Panc1 (cell line): ENCODE results near the gene MRPL55.

ENCODE experiments used
- POLR2AphosphoS5 ChIP-seq: IDR thresholded peaks from 2 replicates; pipeline ENCODE4 v1.6.1; 2012; ENCODE audit warnings: mild to moderate bottlenecking, low read depth, low read length, moderate library complexity
- SIN3A ChIP-seq: IDR thresholded peaks from 2 replicates; pipeline ENCODE4 v1.6.1; 2012; ENCODE audit warnings: low read depth, mild to moderate bottlenecking, low read length, moderate library complexity, borderline replicate concordance; ENCODE audit not compliant: insufficient read depth
- TCF7L2 ChIP-seq: IDR thresholded peaks from 2 replicates; pipeline ENCODE4 v1.6.1; 2011; ENCODE audit warnings: mild to moderate bottlenecking, low read depth, low read length, inconsistent platforms
- TF ChIP-seq, protein P1 (sequence below): fragments of 450-650 bp; IDR thresholded peaks from 2 replicates; pipeline ENCODE4 v1.5.1; 2017; ENCODE audit warnings: mild to moderate bottlenecking
- TF ChIP-seq, protein P2 (sequence below), 2 experiments: IDR thresholded peaks; 2 replicates each; pipeline ENCODE4 v1.6.1; 2011 to 2012; ENCODE audit warnings: low read depth in 2 of 2, control low read depth in 1 of 2, low read length in 1 of 2, mild to moderate bottlenecking in 1 of 2, moderate library complexity in 1 of 2; ENCODE audit not compliant: insufficient read depth in 1 of 2

DNA sequence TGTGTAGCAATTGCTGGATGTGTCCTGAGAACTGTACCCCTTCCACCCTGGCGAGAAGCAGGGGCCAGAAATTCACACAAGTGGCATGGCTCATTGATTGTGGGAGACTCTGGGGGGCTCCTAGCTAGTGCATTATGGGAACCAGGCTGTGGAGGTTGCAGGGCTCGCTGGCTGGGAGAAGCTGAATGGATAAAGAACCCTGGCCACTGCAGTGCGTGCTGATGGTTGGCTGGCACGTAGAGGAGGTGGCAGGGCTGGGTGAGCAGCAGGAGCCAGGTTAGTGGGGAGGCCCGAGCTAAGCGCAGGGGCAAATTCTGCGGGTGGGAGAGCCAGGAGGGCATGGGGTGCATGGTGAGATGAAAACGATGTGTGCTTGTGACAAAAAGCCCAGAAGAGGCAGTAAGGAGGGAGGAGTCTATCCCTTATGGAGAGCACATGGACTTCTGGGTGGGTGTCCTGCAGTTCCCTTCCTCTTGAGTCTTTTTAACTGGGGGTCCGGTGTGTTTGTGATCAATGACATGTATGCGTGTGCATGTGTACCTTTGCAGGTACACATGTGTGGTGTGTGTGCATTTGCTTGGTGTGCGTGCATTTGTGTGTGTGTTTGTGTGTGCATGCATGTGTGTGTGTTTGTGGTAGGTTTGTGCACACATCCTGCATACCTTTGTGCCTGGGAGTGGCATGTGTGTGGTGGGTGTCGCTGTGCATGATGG lies 34.5 kb upstream of the MRPL55 start:
- TF ChIP-seq, protein P1, sequence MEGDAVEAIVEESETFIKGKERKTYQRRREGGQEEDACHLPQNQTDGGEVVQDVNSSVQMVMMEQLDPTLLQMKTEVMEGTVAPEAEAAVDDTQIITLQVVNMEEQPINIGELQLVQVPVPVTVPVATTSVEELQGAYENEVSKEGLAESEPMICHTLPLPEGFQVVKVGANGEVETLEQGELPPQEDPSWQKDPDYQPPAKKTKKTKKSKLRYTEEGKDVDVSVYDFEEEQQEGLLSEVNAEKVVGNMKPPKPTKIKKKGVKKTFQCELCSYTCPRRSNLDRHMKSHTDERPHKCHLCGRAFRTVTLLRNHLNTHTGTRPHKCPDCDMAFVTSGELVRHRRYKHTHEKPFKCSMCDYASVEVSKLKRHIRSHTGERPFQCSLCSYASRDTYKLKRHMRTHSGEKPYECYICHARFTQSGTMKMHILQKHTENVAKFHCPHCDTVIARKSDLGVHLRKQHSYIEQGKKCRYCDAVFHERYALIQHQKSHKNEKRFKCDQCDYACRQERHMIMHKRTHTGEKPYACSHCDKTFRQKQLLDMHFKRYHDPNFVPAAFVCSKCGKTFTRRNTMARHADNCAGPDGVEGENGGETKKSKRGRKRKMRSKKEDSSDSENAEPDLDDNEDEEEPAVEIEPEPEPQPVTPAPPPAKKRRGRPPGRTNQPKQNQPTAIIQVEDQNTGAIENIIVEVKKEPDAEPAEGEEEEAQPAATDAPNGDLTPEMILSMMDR, result no peak
- TF ChIP-seq POLR2AphosphoS5 (no peak), TCF7L2 (no peak), SIN3A (no peak)
- TF ChIP-seq, protein P2, sequence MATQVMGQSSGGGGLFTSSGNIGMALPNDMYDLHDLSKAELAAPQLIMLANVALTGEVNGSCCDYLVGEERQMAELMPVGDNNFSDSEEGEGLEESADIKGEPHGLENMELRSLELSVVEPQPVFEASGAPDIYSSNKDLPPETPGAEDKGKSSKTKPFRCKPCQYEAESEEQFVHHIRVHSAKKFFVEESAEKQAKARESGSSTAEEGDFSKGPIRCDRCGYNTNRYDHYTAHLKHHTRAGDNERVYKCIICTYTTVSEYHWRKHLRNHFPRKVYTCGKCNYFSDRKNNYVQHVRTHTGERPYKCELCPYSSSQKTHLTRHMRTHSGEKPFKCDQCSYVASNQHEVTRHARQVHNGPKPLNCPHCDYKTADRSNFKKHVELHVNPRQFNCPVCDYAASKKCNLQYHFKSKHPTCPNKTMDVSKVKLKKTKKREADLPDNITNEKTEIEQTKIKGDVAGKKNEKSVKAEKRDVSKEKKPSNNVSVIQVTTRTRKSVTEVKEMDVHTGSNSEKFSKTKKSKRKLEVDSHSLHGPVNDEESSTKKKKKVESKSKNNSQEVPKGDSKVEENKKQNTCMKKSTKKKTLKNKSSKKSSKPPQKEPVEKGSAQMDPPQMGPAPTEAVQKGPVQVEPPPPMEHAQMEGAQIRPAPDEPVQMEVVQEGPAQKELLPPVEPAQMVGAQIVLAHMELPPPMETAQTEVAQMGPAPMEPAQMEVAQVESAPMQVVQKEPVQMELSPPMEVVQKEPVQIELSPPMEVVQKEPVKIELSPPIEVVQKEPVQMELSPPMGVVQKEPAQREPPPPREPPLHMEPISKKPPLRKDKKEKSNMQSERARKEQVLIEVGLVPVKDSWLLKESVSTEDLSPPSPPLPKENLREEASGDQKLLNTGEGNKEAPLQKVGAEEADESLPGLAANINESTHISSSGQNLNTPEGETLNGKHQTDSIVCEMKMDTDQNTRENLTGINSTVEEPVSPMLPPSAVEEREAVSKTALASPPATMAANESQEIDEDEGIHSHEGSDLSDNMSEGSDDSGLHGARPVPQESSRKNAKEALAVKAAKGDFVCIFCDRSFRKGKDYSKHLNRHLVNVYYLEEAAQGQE (IDR thresholded peaks at IDR 0.05; ENCODE audit: insufficient read depth in 1 of 2, low read depth in 2 of 2, low read length in 1 of 2), result no peak
